ENCODE results near the gene MAPKAPK3. TPM values are rescaled to one million over a fixed set of nuclear protein-coding genes. Genes with fewer than 3 reads are reported as not detected.

Gene MAPKAPK3
- total and polyA plus RNA-seq, 2 of the 4 experiments (the other 2 are of a cell fraction): 38.3 to 57.2 TPM

GRCh38 chr3:50610181-50610971 is 6.6 kb upstream of the MAPKAPK3 start:
- H3K14ac ChIP-seq (replicated peaks; ENCODE audit: low read depth, low read length): peak overlapping the region; percentile 70
- H3K4ac ChIP-seq (ENCODE audit: low read depth, low read length): peak overlapping the region; percentile 66; the same call in 1 of the 2 replicates
- no peak overlapping the region for H2BK120ac ChIP-seq (ENCODE audit: low read depth, low read length)
- no peak overlapping the region for H3K56ac ChIP-seq (ENCODE audit: extremely low read depth, insufficient read depth, low read length)
- DNase-seq: no peak
- no peaks in the 10 kb centered on the region for H3K27me3 ChIP-seq (ENCODE audit: control insufficient read depth, insufficient read depth, low read length)
- H3K23ac ChIP-seq (ENCODE audit: low read depth, low read length): peak overlapping the region; percentile 79
- H3K36me3 ChIP-seq (ENCODE audit: control insufficient read depth, insufficient read depth, low read length): peaks cover 16% of the 10 kb centered on the region; the same call in 1 of the 2 replicates
- no peak overlapping the region for H2BK5ac ChIP-seq (ENCODE audit: low read depth, low read length, poor library complexity, severe bottlenecking)
- H4K20me1 ChIP-seq (ENCODE audit: insufficient read depth, low read length): no peaks in the 10 kb centered on the region
- peak overlapping the region; percentile 81 for H3K4me3 ChIP-seq (ENCODE audit: insufficient read depth, low read depth, low read length)
- intact Hi-C loops (cut with micrococcal nuclease) (loop anchor here (10.0 kb wide), 1 partner anchor 1054 kb away; no protein-coding TSS in a partner anchor), in situ Hi-C loops (cut with MboI; ENCODE audit: low sequenced_read_pairs) (loop anchor here (5.0 to 25.0 kb wide), 2 partner anchors 38 to 1077 kb away; no protein-coding TSS in a partner anchor), dilution Hi-C loops (cut with HindIII; ENCODE audit: low sequenced_read_pairs, unreplicated experiment) (no loop called here)
- H3K9me1 ChIP-seq (ENCODE audit: insufficient read depth, low read length): peaks cover 11% of the 10 kb centered on the region
- peak overlapping the region; percentile 94 for H2AFZ ChIP-seq (replicated peaks; ENCODE audit: low read length, poor library complexity)
- BruUV-seq (replicated peaks): no TSS peak
- peak overlapping the region; percentile 92 for H3K4me2 ChIP-seq (ENCODE audit: low read depth, low read length)
- H4K91ac ChIP-seq (ENCODE audit: insufficient read depth, low read depth, low read length): no peak overlapping the region
- H2AK9ac ChIP-seq (replicated peaks; ENCODE audit: low read depth, low read length, poor library complexity): peak overlapping the region; percentile 86
- H3K9me3 ChIP-seq (ENCODE audit: control insufficient read depth, insufficient read depth, low read length): no peaks in the 10 kb centered on the region
- no peak overlapping the region for H3K18ac ChIP-seq (ENCODE audit: low read depth, low read length)
- peaks cover 13% of the 10 kb centered on the region in 2 experiments; a peak in 3 of 4 replicates for H3K79me1 ChIP-seq (ENCODE audit: low read depth in 1 of 2, low read length in 2 of 2)
- H3K27ac ChIP-seq (ENCODE audit: insufficient read depth, low read length): peak overlapping the region; percentile 79; the same call in 1 of the 2 replicates
- H3K4me1 ChIP-seq (ENCODE audit: control insufficient read depth, insufficient read depth, low read length): peaks cover 4% of the 10 kb centered on the region
- H4K5ac ChIP-seq (ENCODE audit: low read depth, low read length): no peak overlapping the region
- no peak overlapping the region for H4K8ac ChIP-seq (ENCODE audit: low read depth in 2 of 2, low read length in 2 of 2)
- peak overlapping the region; percentile 70 for H2AK5ac ChIP-seq (ENCODE audit: low read depth, low read length)
- no peak for TF ChIP-seq MAFK (IDR thresholded peaks at IDR 0.05; ENCODE audit: low read depth, low read length)
- TF ChIP-seq USF2 (IDR thresholded peaks at IDR 0.05; ENCODE audit: low read depth, low read length): no peak
- TF ChIP-seq CEBPB (IDR thresholded peaks at IDR 0.05; ENCODE audit: low read depth, low read length): no peak
- no peak for TF ChIP-seq RFX5 (IDR thresholded peaks at IDR 0.05; ENCODE audit: low read depth, low read length)
- TF ChIP-seq RCOR1 (IDR thresholded peaks at IDR 0.05; ENCODE audit: insufficient replicate concordance, low read length): no peak
- no peak overlapping the region for H2BK20ac ChIP-seq (ENCODE audit: low read depth, low read length)
- no peak for ATAC-seq (ENCODE audit: low read depth)
- no peak overlapping the region for H2BK15ac ChIP-seq (ENCODE audit: low read depth, low read length)
- POLR2A ChIA-PET (ENCODE audit: unreplicated experiment): no interaction called here
- H3K9ac ChIP-seq (ENCODE audit: low read depth, low read length): peak overlapping the region; percentile 70
- no CpG with 5 or more reads among the region's 6 CpGs for WGBS, 2 experiments (ENCODE audit: extremely low coverage in 2 of 2, insufficient read length in 1 of 2)
- CTCF ChIA-PET: interaction anchor here (0.8 to 1.5 kb wide), 2 partner anchors 39 to 68 kb away, joined by 3 to 5 read pairs; no protein-coding TSS in a partner anchor

Data from IMR-90 (cell line).